ENCODE data around the gene FPR2.

Gene FPR2

GRCh38 chr19:51716925-51717324, 44.1 kb upstream of the FPR2 start:
- no peak overlapping the region for H3K4me3 ChIP-seq (ENCODE audit: low read depth, low read length)
- in situ Hi-C loops (cut with HindIII; ENCODE audit: low sequenced_read_pairs): no loop called here
- TF ChIP-seq, protein P1, sequence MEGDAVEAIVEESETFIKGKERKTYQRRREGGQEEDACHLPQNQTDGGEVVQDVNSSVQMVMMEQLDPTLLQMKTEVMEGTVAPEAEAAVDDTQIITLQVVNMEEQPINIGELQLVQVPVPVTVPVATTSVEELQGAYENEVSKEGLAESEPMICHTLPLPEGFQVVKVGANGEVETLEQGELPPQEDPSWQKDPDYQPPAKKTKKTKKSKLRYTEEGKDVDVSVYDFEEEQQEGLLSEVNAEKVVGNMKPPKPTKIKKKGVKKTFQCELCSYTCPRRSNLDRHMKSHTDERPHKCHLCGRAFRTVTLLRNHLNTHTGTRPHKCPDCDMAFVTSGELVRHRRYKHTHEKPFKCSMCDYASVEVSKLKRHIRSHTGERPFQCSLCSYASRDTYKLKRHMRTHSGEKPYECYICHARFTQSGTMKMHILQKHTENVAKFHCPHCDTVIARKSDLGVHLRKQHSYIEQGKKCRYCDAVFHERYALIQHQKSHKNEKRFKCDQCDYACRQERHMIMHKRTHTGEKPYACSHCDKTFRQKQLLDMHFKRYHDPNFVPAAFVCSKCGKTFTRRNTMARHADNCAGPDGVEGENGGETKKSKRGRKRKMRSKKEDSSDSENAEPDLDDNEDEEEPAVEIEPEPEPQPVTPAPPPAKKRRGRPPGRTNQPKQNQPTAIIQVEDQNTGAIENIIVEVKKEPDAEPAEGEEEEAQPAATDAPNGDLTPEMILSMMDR (IDR thresholded peaks at IDR 0.05; ENCODE audit: low read depth, low read length): no peak
- no peak for DNase-seq (ENCODE audit: low read depth, low spot score)

GRCh38 chr19:51719251-51719988, 41.6 kb upstream of the FPR2 start:
- H3K4me3 ChIP-seq (ENCODE audit: low read depth, low read length): no peak overlapping the region
- TF ChIP-seq, protein P1 (IDR thresholded peaks at IDR 0.05; ENCODE audit: low read depth, low read length): no peak
- in situ Hi-C loops (cut with HindIII; ENCODE audit: low sequenced_read_pairs): no loop called here
- no peak for DNase-seq (ENCODE audit: low read depth, low spot score)

DNA sequence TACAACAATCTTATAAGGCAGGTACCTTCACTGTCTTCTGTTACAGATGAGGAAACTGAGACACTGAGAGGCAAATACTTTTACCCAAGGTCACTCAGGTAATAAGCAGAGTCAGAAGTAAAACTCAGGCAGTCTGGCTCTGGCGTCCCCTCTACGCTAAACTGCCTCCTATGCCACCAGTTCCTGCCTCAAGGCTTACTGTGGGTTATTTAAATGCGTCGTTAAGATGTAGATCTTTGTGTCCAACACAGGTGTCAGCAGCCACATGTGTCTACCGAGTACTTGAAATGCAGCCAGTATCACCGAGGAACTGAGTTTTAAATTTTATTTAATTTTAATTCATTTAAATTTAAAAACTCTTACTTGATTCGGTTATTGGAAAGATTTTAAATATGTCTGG, 39.1 kb upstream of the FPR2 start:
- DNase-seq (ENCODE audit: low read depth, low spot score): no peak
- TF ChIP-seq, protein P1 (IDR thresholded peaks at IDR 0.05; ENCODE audit: low read depth, low read length): no peak
- in situ Hi-C loops (cut with HindIII; ENCODE audit: low sequenced_read_pairs): no loop called here
- H3K4me3 ChIP-seq (ENCODE audit: low read depth, low read length): no peak overlapping the region

DNA sequence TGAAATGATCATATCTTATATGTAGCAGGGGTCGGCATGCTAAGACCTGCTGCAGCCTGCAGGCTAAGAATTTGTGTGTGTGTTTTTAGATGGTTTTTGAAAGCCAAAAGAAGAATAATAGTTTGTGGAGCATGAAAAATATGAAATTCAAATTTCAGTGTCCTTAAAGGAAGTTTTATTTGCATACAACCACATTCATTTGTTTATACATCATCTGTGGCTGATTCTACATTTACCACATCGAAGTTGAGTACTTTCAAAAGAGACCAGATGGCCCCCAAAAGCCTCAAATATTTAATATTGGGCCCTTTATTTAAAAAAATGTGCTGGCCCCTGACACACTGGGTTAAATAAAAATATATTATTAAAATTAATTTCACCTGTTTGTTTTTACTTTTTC, 38.5 kb upstream of the FPR2 start:
- no peak overlapping the region for H3K4me3 ChIP-seq (ENCODE audit: low read depth, low read length)
- in situ Hi-C loops (cut with HindIII; ENCODE audit: low sequenced_read_pairs): no loop called here
- DNase-seq (ENCODE audit: low read depth, low spot score): no peak
- TF ChIP-seq, protein P1 (IDR thresholded peaks at IDR 0.05; ENCODE audit: low read depth, low read length): no peak

DNA sequence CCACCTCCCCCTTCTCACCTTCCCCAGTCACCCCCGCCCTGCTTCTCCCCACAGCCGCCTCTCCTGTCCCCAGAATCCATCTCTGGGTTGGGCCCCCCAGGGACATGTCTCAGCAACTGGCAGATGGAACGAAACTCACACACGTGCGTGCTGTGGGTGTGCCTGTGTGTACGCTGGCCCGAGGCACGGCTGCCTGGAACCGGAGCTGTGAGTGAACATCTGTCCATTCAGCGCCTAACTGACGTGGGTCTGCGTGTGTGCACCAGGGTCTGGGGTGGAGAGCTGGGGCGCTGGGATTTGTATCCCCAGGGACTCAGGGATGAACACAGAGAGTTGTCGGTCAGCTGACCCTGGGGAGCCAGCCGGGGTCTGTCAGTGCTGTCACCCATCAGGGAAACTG, 36.4 kb upstream of the FPR2 start:
- no peak for DNase-seq (ENCODE audit: low read depth, low spot score)
- TF ChIP-seq, protein P1 (IDR thresholded peaks at IDR 0.05; ENCODE audit: low read depth, low read length): no peak
- no peak overlapping the region for H3K4me3 ChIP-seq (ENCODE audit: low read depth, low read length)
- in situ Hi-C loops (cut with HindIII; ENCODE audit: low sequenced_read_pairs): no loop called here

DNA sequence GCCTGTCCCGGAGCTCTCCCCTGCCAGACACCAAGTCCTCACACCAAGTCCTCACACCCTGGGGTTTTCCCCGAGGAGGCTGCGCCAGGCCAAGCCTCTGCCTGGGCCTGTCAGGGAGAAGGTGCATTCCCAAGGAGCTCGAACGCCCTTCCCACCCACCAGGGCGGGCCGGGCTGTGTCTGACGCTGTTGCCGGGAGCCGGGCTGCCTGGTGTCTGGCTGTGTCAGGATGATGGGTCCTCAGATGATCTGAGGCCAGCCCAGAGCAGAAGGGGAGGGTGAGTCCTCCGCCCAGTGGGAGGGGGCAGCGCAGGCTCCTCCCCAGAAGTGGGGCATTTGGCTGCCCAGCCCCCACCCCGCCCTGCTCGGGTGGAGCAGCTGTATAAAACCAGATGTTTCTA, 34.9 kb upstream of the FPR2 start:
- no peak overlapping the region for H3K4me3 ChIP-seq (ENCODE audit: low read depth, low read length)
- in situ Hi-C loops (cut with HindIII; ENCODE audit: low sequenced_read_pairs): no loop called here
- DNase-seq (ENCODE audit: low read depth, low spot score): peak; percentile 40
- TF ChIP-seq, protein P1 (IDR thresholded peaks at IDR 0.05; ENCODE audit: low read depth, low read length): no peak

Data from astrocyte of the spinal cord (primary cell).